Uterus (tissue), 2 donors: ENCODE measurements around the gene ESYT1.

Source experiments
- POLR2A ChIP-seq, 2 donors: fragments of 450-650 bp; IDR thresholded peaks; one replicate each; pipeline ENCODE4 v1.6.1; 2016; ENCODE audit warnings: antibody characterized with exemption in 2 of 2, mild to moderate bottlenecking in 1 of 2, moderate library complexity in 1 of 2
- TF ChIP-seq, protein P1 (sequence below), 4 experiments: fragments of 200-600 bp in 2 of 4; fragments of 450-650 bp in 2 of 4; sonication (generic) in 2 of 4; IDR thresholded peaks; one replicate each; pipeline ENCODE4 v1.5.1; 2016 to 2019; ENCODE audit warnings: antibody characterized with exemption in 4 of 4, mild to moderate bottlenecking in 2 of 4, moderate library complexity in 1 of 4

DNA sequence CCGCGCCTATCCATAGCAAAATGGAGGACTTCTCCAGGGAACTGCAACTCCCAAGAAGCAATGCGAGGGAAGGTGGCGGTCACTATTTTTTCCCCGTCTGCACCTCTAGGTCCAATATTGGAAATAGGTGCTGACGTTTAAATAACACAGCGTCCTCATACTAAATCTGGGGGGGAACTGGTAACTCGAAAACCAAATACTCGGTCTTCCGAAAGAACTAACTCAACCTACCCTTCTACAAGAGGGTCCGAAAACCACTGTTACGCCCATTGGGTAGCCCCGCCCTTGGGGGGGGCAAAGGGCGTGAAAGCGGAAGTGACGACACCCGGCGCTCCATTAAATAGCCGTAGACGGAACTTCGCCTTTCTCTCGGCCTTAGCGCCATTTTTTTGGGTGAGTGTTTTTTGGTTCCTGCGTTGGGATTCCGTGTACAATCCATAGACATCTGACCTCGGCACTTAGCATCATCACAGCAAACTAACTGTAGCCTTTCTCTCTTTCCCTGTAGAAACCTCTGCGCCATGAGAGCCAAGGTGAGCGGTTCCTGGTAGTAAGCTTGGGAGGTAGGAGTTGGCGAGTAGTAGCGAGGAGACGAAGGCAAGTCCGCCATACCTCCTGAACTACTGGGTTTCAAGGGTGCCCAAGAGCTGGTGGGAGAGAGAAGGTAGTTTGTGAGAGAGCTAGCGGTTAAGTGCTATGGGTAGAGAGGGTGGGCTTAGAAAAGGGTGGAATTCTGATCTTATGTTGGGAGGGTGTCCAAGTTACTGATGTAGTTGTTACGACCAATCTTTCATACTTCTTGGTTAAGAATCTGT lies 11.6 kb upstream of the ESYT1 start, which contains the start of gene RPL41:
- TF ChIP-seq, protein P1, sequence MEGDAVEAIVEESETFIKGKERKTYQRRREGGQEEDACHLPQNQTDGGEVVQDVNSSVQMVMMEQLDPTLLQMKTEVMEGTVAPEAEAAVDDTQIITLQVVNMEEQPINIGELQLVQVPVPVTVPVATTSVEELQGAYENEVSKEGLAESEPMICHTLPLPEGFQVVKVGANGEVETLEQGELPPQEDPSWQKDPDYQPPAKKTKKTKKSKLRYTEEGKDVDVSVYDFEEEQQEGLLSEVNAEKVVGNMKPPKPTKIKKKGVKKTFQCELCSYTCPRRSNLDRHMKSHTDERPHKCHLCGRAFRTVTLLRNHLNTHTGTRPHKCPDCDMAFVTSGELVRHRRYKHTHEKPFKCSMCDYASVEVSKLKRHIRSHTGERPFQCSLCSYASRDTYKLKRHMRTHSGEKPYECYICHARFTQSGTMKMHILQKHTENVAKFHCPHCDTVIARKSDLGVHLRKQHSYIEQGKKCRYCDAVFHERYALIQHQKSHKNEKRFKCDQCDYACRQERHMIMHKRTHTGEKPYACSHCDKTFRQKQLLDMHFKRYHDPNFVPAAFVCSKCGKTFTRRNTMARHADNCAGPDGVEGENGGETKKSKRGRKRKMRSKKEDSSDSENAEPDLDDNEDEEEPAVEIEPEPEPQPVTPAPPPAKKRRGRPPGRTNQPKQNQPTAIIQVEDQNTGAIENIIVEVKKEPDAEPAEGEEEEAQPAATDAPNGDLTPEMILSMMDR (IDR thresholded peaks at IDR 0.05): peak in 1 of 4 experiments; percentile 41
- TF ChIP-seq POLR2A (IDR thresholded peaks at IDR 0.05): peak; percentile 96 to 98
